Measurements from ENCODE around the gene CCDC88C.

Gene CCDC88C

DNA sequence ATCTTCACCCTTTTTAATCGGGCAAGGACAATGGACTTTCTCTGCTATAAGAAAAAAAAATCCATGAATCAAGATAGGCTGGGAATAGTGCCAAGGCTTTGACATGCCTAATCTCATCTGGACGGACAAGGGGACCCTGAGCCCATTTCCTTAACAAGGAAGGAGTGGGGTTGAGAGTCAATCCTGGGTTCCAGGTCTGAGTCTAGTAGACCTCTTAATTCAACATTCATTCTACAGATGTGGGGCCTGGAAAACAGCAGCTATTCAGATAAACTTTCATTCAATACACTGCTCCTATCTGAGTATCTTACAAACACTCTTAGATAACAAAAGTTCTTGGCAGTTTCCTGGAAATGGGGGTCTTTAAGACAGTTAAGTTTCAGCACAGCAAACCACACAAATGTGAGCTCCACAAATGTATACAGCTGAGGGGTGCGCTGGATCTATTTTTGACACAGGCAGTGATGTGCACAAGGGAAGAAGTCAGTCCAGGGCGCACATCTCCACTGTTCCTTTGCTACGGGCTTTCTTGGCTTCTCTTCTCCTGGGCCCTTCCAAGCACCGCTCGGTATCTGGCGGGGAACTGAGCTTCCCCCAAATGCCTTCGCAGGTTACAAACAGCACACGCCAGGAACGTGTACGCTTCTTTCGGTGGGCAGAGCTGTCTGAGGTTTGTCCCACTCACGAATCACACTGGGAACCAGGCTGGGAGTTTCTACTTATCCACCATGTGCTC, 90.9 kb downstream of the CCDC88C start:
- DNase-seq, result no peak

DNA sequence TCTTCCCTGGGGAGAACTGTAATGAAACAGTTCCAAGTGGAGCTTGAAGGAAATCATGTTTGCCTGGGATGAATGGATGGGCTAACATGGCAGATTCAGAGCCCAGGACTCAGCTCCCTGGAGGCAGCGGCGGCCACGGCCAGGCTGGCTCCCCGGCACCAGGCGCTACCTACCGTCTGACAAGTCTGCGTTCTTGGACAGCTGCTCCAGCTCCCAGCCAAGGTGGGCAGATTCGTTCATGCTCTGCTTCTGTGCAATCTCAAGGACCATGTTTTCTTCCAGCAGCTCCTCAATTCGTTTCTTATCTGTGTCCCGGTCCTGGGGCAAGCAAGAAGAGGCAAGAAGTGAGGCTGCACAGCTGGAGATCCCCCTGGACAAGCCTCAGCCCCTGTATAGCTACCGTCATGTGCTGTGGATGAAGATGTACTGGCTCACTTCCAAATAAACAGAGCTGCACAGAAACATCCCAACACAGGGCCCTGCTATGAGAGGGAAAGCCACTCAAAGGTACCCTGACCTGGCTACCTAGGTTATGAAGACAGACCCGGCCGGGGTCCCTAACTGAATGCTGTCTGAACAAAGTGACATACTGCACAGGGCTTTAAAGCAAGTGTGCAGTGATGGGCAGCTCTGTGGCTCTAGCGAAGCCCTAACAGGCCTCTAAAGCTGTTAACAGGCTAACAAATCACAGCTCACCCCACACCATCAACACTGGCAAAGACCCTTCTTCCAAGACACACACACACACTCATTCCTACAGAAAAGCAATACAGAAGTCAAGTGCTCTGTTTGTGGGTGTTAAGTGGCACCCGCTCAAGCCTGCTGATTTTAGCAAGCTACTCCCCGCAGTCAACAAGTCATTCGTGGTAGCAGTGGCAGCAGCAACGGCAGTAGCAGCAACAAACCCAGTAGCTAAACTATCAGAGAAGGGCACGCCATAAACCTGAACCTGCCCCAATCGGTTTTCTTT, 92.7 kb downstream of the CCDC88C start:
- DNase-seq, result no peak

DNA sequence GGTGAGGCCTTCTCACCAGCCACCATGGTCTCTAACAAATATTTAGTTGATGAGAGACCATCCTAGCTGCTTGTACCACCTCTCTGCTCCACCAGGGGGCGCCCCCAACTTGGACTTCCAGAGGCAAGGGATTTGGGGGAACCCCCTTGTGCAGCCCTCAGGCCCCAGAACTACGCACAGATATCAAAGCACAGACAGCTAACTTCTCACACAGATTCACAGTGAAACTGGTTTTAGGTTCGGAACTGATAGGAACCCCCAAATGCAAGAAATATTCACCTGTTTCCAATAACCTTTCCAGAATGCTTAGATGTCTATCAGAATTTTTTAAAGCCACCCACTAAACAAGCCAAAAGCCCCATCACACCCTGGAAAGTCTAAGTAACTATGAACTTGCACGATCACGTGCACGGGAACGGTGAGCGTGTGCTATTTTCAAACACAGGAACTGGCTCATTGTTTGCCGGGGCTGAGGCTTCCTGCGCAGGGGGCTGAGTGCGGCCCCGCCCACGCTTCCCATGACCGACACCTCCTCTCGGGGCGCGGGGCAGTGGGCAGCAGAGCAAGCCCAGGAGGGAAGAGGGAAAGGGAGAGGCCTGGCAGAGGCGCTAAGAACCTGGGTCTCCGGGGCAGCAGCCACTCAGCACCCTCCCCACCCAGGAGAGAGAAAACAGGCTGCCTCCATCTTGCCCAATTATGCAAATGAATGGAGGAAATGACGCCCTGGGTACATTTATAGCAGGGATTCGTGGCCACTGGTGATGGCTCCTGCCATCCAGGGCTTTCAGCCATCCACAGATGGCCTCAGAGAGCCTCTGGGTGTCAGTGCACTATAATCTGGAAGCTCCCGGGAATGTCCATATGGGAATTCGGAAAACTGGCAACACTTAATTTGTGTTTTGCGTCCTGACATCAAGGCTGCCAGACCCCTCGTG, 93.7 kb downstream of the CCDC88C start:
- DNase-seq, result peak; percentile 63 to 67

DNA sequence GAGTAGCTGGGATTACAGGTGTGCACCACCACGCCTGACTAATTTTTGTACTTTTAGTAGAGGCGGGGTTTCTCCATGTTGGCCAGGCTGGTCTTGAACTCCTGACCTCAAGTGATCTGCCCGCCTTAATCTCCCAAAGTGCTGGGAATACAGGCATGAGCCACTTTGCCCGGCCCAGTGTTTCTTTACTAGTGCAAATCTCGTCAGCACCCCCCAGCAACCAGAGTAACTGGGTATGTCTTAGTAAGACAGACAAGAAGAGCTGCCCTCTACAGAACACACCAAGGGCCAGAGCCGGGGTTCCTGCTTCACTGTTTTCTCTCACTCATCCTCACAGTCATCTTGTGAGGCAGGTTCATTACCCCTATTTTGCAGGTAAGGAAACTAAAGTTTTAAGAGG, 94.6 kb downstream of the CCDC88C start:
- DNase-seq, result no peak

GRCh38 chr14:91322623-91323022, 95.0 kb downstream of the CCDC88C start:
- no peak for DNase-seq

GRCh38 chr14:91321131-91321530, 96.5 kb downstream of the CCDC88C start:
- DNase-seq, result no peak

DNA sequence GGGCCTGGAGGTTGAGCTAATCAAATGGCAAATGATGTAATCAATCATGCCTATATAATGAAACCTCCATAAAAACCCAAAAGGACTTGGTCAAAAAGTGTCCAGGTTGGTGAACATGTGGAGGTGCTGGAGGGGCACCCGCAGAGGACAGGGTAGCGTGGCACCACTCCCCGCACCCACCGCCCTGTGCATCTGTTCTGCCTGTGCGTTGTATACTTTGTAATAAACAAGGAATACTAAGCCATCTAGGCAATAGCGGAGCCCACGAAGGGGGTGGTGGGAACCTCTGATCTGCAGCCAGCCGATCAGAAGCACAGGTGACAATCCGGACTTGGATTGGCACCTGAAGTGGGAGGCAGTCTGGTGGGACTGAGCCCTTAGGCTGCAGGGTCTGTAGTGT, 97.4 kb downstream of the CCDC88C start:
- DNase-seq, result no peak

DNA sequence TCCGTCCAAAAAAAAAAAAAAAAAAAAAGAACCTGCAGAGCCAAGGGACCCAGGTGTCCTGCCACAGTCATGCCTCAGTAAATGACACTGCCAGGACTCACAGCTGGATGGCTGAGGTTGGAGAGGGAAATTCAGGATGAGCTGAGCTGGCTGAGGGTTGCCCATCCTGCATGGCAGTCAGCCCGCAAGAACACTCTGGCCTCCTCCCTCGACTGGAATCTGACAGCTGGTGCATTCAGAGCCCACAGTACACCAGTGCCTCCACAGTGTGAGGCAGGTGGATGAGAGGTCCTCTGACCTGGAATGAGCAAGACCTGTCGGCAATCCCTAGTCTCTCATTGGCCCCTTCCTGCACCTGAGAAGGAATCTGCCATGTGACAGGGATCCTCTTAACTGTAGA, 98.7 kb downstream of the CCDC88C start:
- no peak for DNase-seq

DNA sequence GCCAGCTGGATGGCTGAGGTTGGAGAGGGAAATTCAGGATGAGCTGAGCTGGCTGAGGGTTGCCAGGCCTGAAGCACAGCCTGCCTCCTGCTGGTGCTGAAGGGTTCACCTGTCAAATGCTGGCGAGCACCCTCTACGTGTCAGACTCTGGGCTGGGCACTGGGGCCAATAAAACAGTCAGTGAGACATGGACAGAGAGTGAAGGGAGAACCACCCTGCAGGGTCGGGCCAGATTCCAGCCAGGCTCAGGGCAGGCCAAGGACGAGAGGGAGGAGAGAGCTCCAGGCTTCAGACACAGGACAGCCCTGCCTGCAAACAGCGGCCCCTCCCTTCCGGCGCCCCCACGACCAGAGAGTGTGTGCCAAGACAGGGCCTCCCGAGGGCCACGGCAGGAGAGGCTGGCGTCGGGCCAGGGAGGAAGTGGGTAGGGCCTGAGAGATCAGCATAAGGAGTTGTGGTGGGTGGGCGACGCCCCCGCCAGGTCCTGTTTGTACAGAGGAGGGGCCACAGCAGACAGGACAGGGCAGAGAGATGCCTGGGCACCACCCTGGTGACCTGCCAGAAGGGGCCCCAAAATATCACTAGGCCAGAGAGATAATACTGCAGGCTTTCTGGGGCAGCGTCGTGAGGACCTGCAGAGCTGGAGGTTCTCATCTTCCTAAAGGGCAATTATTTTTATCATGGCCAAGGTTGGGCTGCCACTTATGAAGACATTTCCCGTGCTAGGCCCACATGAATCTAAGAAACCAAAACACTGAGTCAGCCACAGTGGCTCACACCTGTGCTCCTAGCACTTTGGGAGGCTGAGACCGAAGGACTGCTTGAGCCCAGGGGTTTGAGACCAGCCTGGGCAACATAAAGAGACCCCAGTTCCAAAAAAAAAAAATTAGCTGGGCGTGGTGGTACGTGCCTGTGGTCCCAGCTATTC, 100.0 kb downstream of the CCDC88C start:
- no peak for DNase-seq

GRCh38 chr14:91316761-91317160, 100.9 kb downstream of the CCDC88C start:
- DNase-seq, result no peak

DNA sequence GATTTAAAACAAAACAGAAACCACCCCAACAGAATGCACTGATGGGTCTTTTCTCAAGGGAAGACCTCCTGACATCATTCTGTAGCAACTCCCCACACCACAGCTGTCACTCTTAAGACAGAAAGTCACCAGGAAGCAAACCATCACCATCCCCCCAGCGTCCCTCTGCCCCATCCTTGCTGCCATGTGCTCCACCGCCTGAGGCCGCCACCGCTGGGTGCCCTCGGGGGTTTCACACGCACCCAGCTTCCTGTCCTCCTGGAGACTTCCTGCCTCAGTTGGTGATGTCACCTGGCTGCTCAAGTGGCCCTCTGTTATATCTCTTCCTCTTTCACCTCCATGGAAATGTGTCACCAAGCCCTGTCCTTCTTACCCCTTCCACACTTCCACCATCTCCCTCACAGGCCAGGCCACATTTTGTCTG, 101.8 kb downstream of the CCDC88C start:
- no peak for DNase-seq

GRCh38 chr14:91313852-91314251, 103.8 kb downstream of the CCDC88C start:
- no peak for DNase-seq

DNA sequence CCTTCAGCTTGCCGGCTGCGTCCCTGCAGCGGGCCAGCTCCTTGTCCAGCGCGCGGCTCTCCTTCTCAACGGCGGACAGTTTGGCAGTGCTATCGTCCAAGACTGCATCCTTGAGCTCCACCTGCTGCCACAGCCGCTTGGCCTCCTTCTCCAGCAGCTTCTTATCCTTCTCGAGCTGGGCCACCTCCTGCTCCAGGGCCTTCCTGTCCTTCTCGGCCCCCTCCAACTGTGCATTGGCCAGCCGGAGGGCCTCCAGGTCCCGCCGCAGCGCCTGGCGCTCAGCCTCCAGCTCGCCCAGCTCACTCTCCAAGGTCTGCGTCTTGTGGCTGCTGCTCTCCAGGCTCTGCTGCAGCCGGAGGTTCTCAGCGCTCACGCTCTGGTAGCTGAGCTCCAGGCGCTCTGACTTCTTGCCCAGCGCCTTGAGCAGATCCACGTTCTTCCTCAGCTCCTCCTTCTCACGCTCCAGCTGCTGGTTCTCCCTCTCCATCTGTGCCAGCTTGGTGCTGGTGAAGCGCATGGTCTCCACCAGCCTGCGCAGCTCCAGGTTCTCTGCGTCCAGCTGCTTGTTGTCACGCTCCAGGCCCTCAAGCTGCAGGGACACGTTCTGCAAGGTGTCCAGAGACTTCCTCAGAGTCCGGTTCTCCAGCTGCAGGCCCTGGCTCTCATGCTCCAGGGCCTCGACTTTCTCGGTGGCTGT, 104.3 kb downstream of the CCDC88C start:
- DNase-seq, result no peak

GRCh38 chr14:91311284-91311662, 106.3 kb downstream of the CCDC88C start:
- DNase-seq, result no peak

DNA sequence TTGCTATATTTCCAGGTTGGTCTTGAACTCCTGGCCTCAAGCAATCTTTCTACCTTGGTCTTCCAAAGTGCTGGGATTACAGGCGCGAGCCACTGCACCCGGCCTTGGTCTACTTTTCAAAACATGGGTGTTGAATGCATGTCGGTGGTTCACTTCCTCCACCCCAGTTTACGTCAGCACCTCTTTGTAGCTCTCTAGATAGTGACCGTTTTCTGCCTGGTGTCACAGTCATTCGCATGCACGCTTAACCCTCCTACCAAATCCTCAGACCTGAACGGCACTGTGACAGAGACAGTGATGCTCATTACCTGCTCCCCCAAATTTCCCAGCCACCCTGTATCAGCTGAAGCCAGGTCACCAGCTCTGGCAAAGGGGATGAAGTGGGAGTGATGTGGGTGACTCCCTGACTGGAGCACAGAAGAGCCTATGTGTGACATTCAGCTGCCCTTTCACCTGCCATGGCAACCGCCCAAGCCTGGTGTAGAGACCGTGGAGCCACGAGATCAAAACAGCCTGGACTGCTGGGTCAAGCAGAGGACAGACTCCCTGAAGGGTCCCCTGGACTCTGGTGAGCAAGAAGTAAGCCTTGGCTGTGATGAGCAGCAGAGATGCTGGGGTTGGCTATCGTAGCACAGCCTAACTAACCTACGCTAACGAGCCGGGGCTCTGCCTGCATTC, 106.9 kb downstream of the CCDC88C start:
- DNase-seq, result no peak

DNA sequence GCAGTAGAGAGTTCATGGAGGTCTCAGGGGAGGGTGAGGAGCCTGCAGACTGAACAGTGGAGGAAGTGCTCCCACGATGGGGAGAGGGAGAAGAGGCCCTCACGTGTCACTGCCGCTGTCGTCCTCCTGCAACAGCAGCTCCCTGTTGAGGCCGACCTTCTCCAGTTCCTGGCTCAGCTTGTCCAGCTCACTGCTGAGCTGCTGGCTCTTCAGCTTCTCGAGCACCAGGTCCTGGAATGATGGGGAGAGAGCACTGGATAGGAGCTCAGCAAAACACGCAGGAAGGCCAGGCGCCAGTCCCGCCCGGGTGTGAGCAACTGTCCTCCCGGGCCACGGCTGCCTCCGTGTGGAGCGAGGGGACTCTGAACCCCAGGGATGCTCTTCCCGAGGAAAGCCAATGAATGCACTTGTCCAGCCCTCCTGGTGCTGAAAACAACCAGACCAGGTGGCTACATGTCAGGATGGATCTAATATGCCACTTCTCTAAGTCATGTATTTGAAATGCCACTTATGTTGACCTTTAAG, 107.8 kb downstream of the CCDC88C start:
- no peak for DNase-seq

DNA sequence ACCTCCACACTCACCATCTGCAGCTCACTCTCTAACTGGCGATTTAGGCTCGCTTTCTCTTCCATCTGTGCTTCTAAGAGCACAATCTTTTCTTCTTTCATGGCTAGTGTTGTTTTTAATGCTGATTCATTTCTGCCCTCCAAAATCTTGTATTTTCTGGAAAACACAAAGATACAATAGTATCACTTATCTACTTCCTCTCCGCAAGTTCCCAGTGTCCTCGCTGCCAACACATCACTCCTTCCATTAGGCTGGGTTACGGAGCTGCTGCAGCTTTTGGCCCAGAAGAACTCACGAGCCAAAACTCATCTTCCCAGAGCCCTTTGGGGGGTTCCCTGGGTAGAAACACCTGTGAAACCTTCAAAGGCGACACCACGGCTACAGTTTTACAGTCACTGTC, 109.3 kb downstream of the CCDC88C start:
- DNase-seq, result no peak

GRCh38 chr14:91307652-91308051, 110.0 kb downstream of the CCDC88C start:
- DNase-seq, result no peak

GRCh38 chr14:91307046-91307445, 110.6 kb downstream of the CCDC88C start:
- no peak for DNase-seq

- DNase-seq, result no peak
These were observed 111.1 kb downstream of the CCDC88C start for GRCh38 chr14:91306547-91306946.

Measured in AML-193 (cell line).